A549 (cell line): Measurements from ENCODE around the gene UACA. TPM values are rescaled to one million over a fixed set of nuclear protein-coding genes. Genes with fewer than 3 reads are reported as not detected.

Experiments
- ATAC-seq, 2 experiments: fragments of 200-7000 bp in 1 of 2; fragments of >200 bp in 1 of 2; cut with Nextera tagmentation in 1 of 2; cut with Tn5 transposase in 1 of 2; 3 replicates each; pipeline versions ENCODE4 v1.8.0 to v1.9.1; 2018 to 2020; ENCODE audit warnings: mild to moderate bottlenecking in 1 of 2, moderate library complexity in 1 of 2
- CTCF ChIA-PET: fragments of 300-600 bp; sonication (Branson Sonifier 250); formaldehyde crosslinking; extraction: SDS; loops from one replicate; lab custom pipeline; 2021; ENCODE audit warnings: antibody characterized with exemption, inconsistent platforms; lab: Yijun Ruan, JAX
- POLR2A ChIA-PET: fragments of 350-600 bp; formaldehyde crosslinking; extraction: SDS; loops from one replicate; lab custom pipeline; 2021; ENCODE audit warnings: antibody characterized with exemption, inconsistent platforms; lab: Yijun Ruan, JAX
- DNase-seq, 2 experiments: peaks; one replicate each; pipeline versions ENCODE4 v3.0.0 to v3.0.0-alpha.2; 2011 to 2016; ENCODE audit warnings: low read depth in 1 of 2, low spot score in 1 of 2
- FAIRE-seq: peaks from 2 replicates; lab custom pipeline; 2011; peaks lifted over from hg19 to GRCh38; lab: Jason Lieb, UNC
- H3K27ac ChIP-seq, 2 experiments: fragments of >200 bp; sonication (Bioruptor Twin); formaldehyde crosslinking; 3 replicates each; pipeline ENCODE4 v1.5.1; 2016 to 2017
- H3K4me1 ChIP-seq: fragments of >200 bp; sonication (Bioruptor Twin); formaldehyde crosslinking; 3 replicates; pipeline ENCODE4 v1.6.1; 2016
- H3K4me2 ChIP-seq: fragments of >200 bp; sonication (Bioruptor Twin); formaldehyde crosslinking; 3 replicates; pipeline ENCODE4 v1.6.1; 2016
- H3K4me3 ChIP-seq: fragments of >200 bp; sonication (Bioruptor Twin); formaldehyde crosslinking; 3 replicates; pipeline ENCODE4 v1.5.1; 2016
- H3K9me3 ChIP-seq: fragments of >200 bp; sonication (Bioruptor Twin); formaldehyde crosslinking; 3 replicates; pipeline ENCODE4 v1.6.1; 2016
- ATOH8 ChIP-seq: fragments of 250-450 bp; sonication (Bioruptor Pico); IDR thresholded peaks from 2 replicates; pipeline ENCODE4 v1.5.0; 2020; ENCODE audit warnings: low read depth, mild to moderate bottlenecking, moderate library complexity
- BHLHE40 ChIP-seq: IDR thresholded peaks from 2 replicates; pipeline ENCODE4 v1.6.1; 2012; ENCODE audit warnings: low read depth, low read length, inconsistent platforms
- CBX8 ChIP-seq: fragments of 200-600 bp; sonication (generic); IDR thresholded peaks from 2 replicates; pipeline ENCODE4 v1.6.1; 2016
- EHF ChIP-seq: fragments of 250-450 bp; sonication (Bioruptor Pico); IDR thresholded peaks from 2 replicates; pipeline ENCODE4 v1.5.0; 2020; ENCODE audit warnings: mild to moderate bottlenecking
- ELK1 ChIP-seq: fragments of 150-350 bp; IDR thresholded peaks from 2 replicates; pipeline ENCODE4 v1.6.1; 2014; ENCODE audit warnings: low read depth, mild to moderate bottlenecking, low read length
- EP300 ChIP-seq, 2 experiments: fragments of >200 bp; sonication (Bioruptor Twin); formaldehyde crosslinking; IDR thresholded peaks; 2 replicates in 1 of 2; 3 replicates in 1 of 2; pipeline ENCODE4 v1.6.1; 2016 to 2017
- GATA3 ChIP-seq: IDR thresholded peaks from 2 replicates; pipeline ENCODE4 v1.6.1; 2012; ENCODE audit warnings: borderline replicate concordance
- HES2 ChIP-seq: fragments of >200 bp; sonication (Bioruptor Twin); formaldehyde crosslinking; IDR thresholded peaks from 2 replicates; pipeline ENCODE4 v1.6.1; 2016
- HMGXB4 ChIP-seq: fragments of 250-450 bp; sonication (Bioruptor Pico); IDR thresholded peaks from 2 replicates; pipeline ENCODE4 v1.5.0; 2021; ENCODE audit warnings: mild to moderate bottlenecking, moderate library complexity, borderline replicate concordance
- HOXB13 ChIP-seq: fragments of 250-450 bp; sonication (Bioruptor Pico); IDR thresholded peaks from 2 replicates; pipeline ENCODE4 v1.5.0; 2020; ENCODE audit warnings: low read depth, mild to moderate bottlenecking, moderate library complexity
- KDM5A ChIP-seq: fragments of 200-600 bp; sonication (generic); IDR thresholded peaks from 2 replicates; pipeline ENCODE4 v1.6.1; 2016; ENCODE audit warnings: antibody characterized with exemption, mild to moderate bottlenecking
- MAZ ChIP-seq: fragments of 150-350 bp; IDR thresholded peaks from 2 replicates; pipeline ENCODE4 v1.6.1; 2014; ENCODE audit warnings: antibody characterized with exemption, low read depth, low read length, borderline replicate concordance
- NFE2L2 ChIP-seq: fragments of 150-350 bp; conservative IDR thresholded peaks from 2 replicates; pipeline ENCODE4 v1.6.1; 2014; ENCODE audit warnings: low read length
- NR3C1 ChIP-seq: fragments of >200 bp; sonication (Bioruptor Twin); formaldehyde crosslinking; IDR thresholded peaks from 3 replicates; pipeline ENCODE4 v1.6.1; 2017
- PBX3 ChIP-seq: IDR thresholded peaks from 2 replicates; pipeline ENCODE4 v1.6.1; 2012
- POLR2A ChIP-seq: IDR thresholded peaks from 2 replicates; pipeline ENCODE4 v1.6.1; 2012; ENCODE audit warnings: mild to moderate bottlenecking, low read length
- RFX5 ChIP-seq: fragments of 450-650 bp; IDR thresholded peaks from 2 replicates; pipeline ENCODE4 v1.7.1; 2014; ENCODE audit warnings: antibody characterized with exemption, mild to moderate bottlenecking, moderate library complexity
- SMC3 ChIP-seq: fragments of >200 bp; sonication (Bioruptor Twin); formaldehyde crosslinking; IDR thresholded peaks from 3 replicates; pipeline ENCODE4 v1.6.1; 2018; ENCODE audit warnings: inconsistent platforms
- SREBF2 ChIP-seq: fragments of 450-650 bp; IDR thresholded peaks from 2 replicates; pipeline ENCODE4 v1.6.1; 2014; ENCODE audit warnings: mild to moderate bottlenecking, moderate library complexity
- TP53 ChIP-seq: fragments of 250-450 bp; sonication (Bioruptor Pico); IDR thresholded peaks from 2 replicates; pipeline ENCODE4 v1.5.0; 2021; ENCODE audit warnings: mild to moderate bottlenecking, moderate library complexity
- USF2 ChIP-seq: fragments of 450-650 bp; IDR thresholded peaks from 2 replicates; pipeline ENCODE4 v1.6.1; 2014; ENCODE audit warnings: antibody characterized with exemption
- ZC3H11A ChIP-seq: fragments of 450-650 bp; IDR thresholded peaks from 2 replicates; pipeline ENCODE4 v1.6.1; 2014; ENCODE audit warnings: antibody characterized with exemption, mild to moderate bottlenecking
- ZSCAN20 ChIP-seq: fragments of 250-450 bp; sonication (Bioruptor Pico); IDR thresholded peaks from 2 replicates; pipeline ENCODE4 v1.8.0; 2022; ENCODE audit warnings: mild to moderate bottlenecking, moderate library complexity
- WGBS: methylation state at CpG from one replicate; pipeline ENCODE4 v1.1.6; 2017; ENCODE audit errors: missing lambda C conversion rate; 5-methylcytosine and 5-hydroxymethylcytosine counted together
- polyA plus RNA-seq, 4 experiments: library from polyadenylated mRNA; depleted of rRNA in 3 of 4; stranded (reverse); fragments of >200 nt; fragmentation: RNase III in 1 of 4; extraction: RNeasy Plus Mini Kit Qiagen cat#74134 plus additional on column Dnase treatment in 1 of 4; gene quantifications; 2 replicates in 3 of 4; 3 replicates in 1 of 4; pipeline ENCODE4 v1.2.3, GENCODE V29; 2011 to 2017

The UACA gene
- polyA plus RNA-seq, 2 of the 4 experiments (the other 2 are of a cell fraction), result 31.9 to 80.4 TPM

GRCh38 chr15:70812827-70813364 is 49.5 kb upstream of the UACA start:
- CTCF ChIA-PET, result interaction anchor here (0.6 to 8.4 kb wide), 36 partner anchors 12 to 1337 kb away, joined by 3 to 274 read pairs (median 30); partner anchors contain the start of genes LARP6 and UACA
- peak overlapping the region in 1 of 2 experiments; percentile 76; a peak in 3 of 6 replicates for H3K27ac ChIP-seq
- TF ChIP-seq EHF (no peak), ATOH8 (CRISPR knock-in tag) (no peak), USF2 (no peak), BHLHE40 (no peak), EP300 (IDR thresholded peaks at IDR 0.05) (no peak), TP53 (CRISPR knock-in tag) (no peak), CBX8 (no peak), SREBF2 (no peak), ZC3H11A (no peak)
- H3K4me2 ChIP-seq, result peak overlapping the region; percentile 68; the same call in 2 of the 3 replicates
- FAIRE-seq, result no peak
- no peak overlapping the region for H3K4me3 ChIP-seq
- ATAC-seq, result no peak
- POLR2A ChIA-PET, result no interaction called here
- WGBS, result 71% methylated on average over 4 of the region's 4 CpGs
- no peaks in the 10 kb centered on the region for H3K9me3 ChIP-seq
- DNase-seq, result no peak
- H3K4me1 ChIP-seq, result peaks cover 23% of the 10 kb centered on the region

GRCh38 chr15:70810916-70811578 is 47.7 kb upstream of the UACA start:
- ATAC-seq, result peak; percentile 51 to 62; a peak in 4 of 6 replicates
- no peak overlapping the region for H3K4me3 ChIP-seq
- no peaks in the 10 kb centered on the region for H3K9me3 ChIP-seq
- 87% methylated on average over 9 of the region's 9 CpGs for WGBS
- DNase-seq, result no peak
- POLR2A ChIA-PET, result interaction anchor here (0.6 to 0.8 kb wide), 2 partner anchors 49 to 120 kb away, joined by 3 to 4 read pairs; no protein-coding TSS in a partner anchor
- TF ChIP-seq HOXB13 (CRISPR knock-in tag) (no peak), RFX5 (no peak), SMC3 (no peak), NFE2L2 (no peak), PBX3 (no peak), TP53 (CRISPR knock-in tag) (no peak), ELK1 (no peak), KDM5A (no peak), MAZ (no peak), ZSCAN20 (no peak), NR3C1 (no peak), USF2 (no peak), ZC3H11A (no peak), HMGXB4 (CRISPR knock-in tag) (no peak), ATOH8 (CRISPR knock-in tag) (no peak), POLR2A (no peak), CBX8 (no peak), SREBF2 (no peak), GATA3 (no peak), HES2 (no peak)
- TF ChIP-seq, all 56 proteins: peak for 0
- FAIRE-seq, result no peak
- peaks cover 26% of the 10 kb centered on the region for H3K4me1 ChIP-seq
- CTCF ChIA-PET, result interaction anchor here (0.7 to 8.4 kb wide), 45 partner anchors 13 to 629 kb away, joined by 3 to 274 read pairs (median 17); partner anchors contain the start of genes LARP6 and UACA
- no peak overlapping the region; the same call in 2 of the 3 replicates for H3K4me2 ChIP-seq
- peak overlapping the region; percentile 53 to 76; a peak in 4 of 6 replicates for H3K27ac ChIP-seq
